Measurements from ENCODE around the gene RASSF4.

DNA sequence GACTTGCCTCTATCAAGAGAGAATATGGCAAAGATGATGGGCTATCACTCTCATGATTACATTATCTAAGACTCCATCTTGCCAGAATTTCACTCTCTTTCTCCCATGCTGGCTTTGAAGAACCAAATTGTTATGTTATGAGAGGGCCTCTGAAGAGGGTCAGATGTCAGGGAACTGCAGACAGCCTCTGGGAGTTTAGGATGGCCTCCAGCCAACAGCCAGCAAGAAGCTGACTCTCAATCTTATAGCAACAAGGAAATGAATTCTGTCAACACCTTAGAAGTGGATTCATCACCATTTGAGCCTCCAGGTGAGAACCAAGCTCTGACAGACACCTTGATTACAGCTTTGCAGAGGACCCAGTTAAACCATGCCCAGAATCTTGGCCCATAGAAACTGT is 74.7 kb downstream of the RASSF4 start:
- TF ChIP-seq POLR2A (IDR thresholded peaks at IDR 0.05; ENCODE audit: low read depth, low read length) (no peak), CTCF (IDR thresholded peaks at IDR 0.05; ENCODE audit: extremely low read depth in 1 of 2, insufficient read depth in 1 of 2, low read depth in 1 of 2, low read length in 2 of 2) (no peak), MAX (IDR thresholded peaks at IDR 0.05; ENCODE audit: insufficient read depth, insufficient read length) (no peak), POLR2AphosphoS5 (IDR thresholded peaks at IDR 0.05; ENCODE audit: insufficient read depth, low read depth, low read length) (no peak), MYC (IDR thresholded peaks at IDR 0.05; ENCODE audit: low read depth, low read length) (no peak), JUN (IDR thresholded peaks at IDR 0.05; ENCODE audit: borderline replicate concordance, insufficient read depth, insufficient read length, low read depth) (no peak), EZH2 (IDR thresholded peaks at IDR 0.05; ENCODE audit: borderline replicate concordance, low read depth, low read length, severe bottlenecking) (no peak), GATA2 (IDR thresholded peaks at IDR 0.05; ENCODE audit: insufficient read depth, insufficient read length, low read depth, low read length) (no peak)
